ENCODE data around the gene OR10K2.
"Not testable (repeated sequence)": the region's sequence is repeated elsewhere in the genome, so short reads cannot be mapped to it uniquely, and the experiment has no call there.

Gene OR10K2

GRCh38 chr1:158426137-158426536, at the start of gene OR10K2:
Gene OR10K2, minus strand, starts transcription at chr1:158426237. Its CDS starts 5,371 bp downstream, at chr1:158420866.
- no peak for DNase-seq (ENCODE audit: low read depth in 1 of 2, low spot score in 1 of 2)
- in situ Hi-C loops (cut with HindIII; ENCODE audit: low pct_unique_long_range_greater_than_20kb, low sequenced_read_pairs) = no loop called here
- TF ChIP-seq JUND (IDR thresholded peaks at IDR 0.05; ENCODE audit: low read depth) = no peak

- no peak for DNase-seq (ENCODE audit: low read depth in 1 of 2, low spot score in 1 of 2)
- in situ Hi-C loops (cut with HindIII; ENCODE audit: low pct_unique_long_range_greater_than_20kb, low sequenced_read_pairs) = no loop called here
- no peak for TF ChIP-seq JUND (IDR thresholded peaks at IDR 0.05; ENCODE audit: low read depth)
Observed at GRCh38 chr1:158471920-158472319, 45.9 kb upstream of the OR10K2 start, which contains the start of gene OR10R2. Gene OR10R2, plus strand, starts transcription at chr1:158472220. Its CDS starts 106 bp downstream, at chr1:158472326.

- DNase-seq (ENCODE audit: low read depth in 1 of 2, low spot score in 1 of 2) = no peak
- no peak for TF ChIP-seq JUND (IDR thresholded peaks at IDR 0.05; ENCODE audit: low read depth)
- in situ Hi-C loops (cut with HindIII; ENCODE audit: low pct_unique_long_range_greater_than_20kb, low sequenced_read_pairs) = no loop called here
Observed at GRCh38 chr1:158461534-158461933, 35.5 kb upstream of the OR10K2 start, which contains the start of gene OR10K1. Gene OR10K1, plus strand, starts transcription at chr1:158461834. Its CDS starts 3,728 bp downstream, at chr1:158465562.

GRCh38 chr1:158458263-158458662, 32.2 kb upstream of the OR10K2 start:
- TF ChIP-seq JUND (IDR thresholded peaks at IDR 0.05; ENCODE audit: low read depth) = no peak
- no peak for DNase-seq (ENCODE audit: low read depth in 1 of 2, low spot score in 1 of 2)
- in situ Hi-C loops (cut with HindIII; ENCODE audit: low pct_unique_long_range_greater_than_20kb, low sequenced_read_pairs) = no loop called here

GRCh38 chr1:158457246-158457645, 31.2 kb upstream of the OR10K2 start:
- TF ChIP-seq JUND (IDR thresholded peaks at IDR 0.05; ENCODE audit: low read depth) = no peak
- in situ Hi-C loops (cut with HindIII; ENCODE audit: low pct_unique_long_range_greater_than_20kb, low sequenced_read_pairs) = no loop called here
- DNase-seq (ENCODE audit: low read depth in 1 of 2, low spot score in 1 of 2) = no peak

GRCh38 chr1:158454537-158454936, 28.5 kb upstream of the OR10K2 start:
- TF ChIP-seq JUND (IDR thresholded peaks at IDR 0.05; ENCODE audit: low read depth) = no peak
- no peak for DNase-seq (ENCODE audit: low read depth in 1 of 2, low spot score in 1 of 2)
- in situ Hi-C loops (cut with HindIII; ENCODE audit: low pct_unique_long_range_greater_than_20kb, low sequenced_read_pairs) = no loop called here

- no peak for TF ChIP-seq JUND (IDR thresholded peaks at IDR 0.05; ENCODE audit: low read depth)
- in situ Hi-C loops (cut with HindIII; ENCODE audit: low pct_unique_long_range_greater_than_20kb, low sequenced_read_pairs) = no loop called here
- DNase-seq (ENCODE audit: low read depth in 1 of 2, low spot score in 1 of 2) = no peak
Observed at GRCh38 chr1:158445376-158445775, 19.3 kb upstream of the OR10K2 start.

GRCh38 chr1:158434741-158435140, 8.7 kb upstream of the OR10K2 start:
- no peak for TF ChIP-seq JUND (IDR thresholded peaks at IDR 0.05; ENCODE audit: low read depth)
- in situ Hi-C loops (cut with HindIII; ENCODE audit: low pct_unique_long_range_greater_than_20kb, low sequenced_read_pairs) = no loop called here
- no peak for DNase-seq (ENCODE audit: low read depth in 1 of 2, low spot score in 1 of 2)

- DNase-seq (ENCODE audit: low read depth in 1 of 2, low spot score in 1 of 2); in situ Hi-C loops (cut with HindIII; ENCODE audit: low pct_unique_long_range_greater_than_20kb, low sequenced_read_pairs): not testable (repeated sequence)
Observed at GRCh38 chr1:158430163-158430562, 4.1 kb upstream of the OR10K2 start.

- DNase-seq (ENCODE audit: low read depth in 1 of 2, low spot score in 1 of 2) = no peak
- TF ChIP-seq JUND (IDR thresholded peaks at IDR 0.05; ENCODE audit: low read depth) = no peak
- in situ Hi-C loops (cut with HindIII; ENCODE audit: low pct_unique_long_range_greater_than_20kb, low sequenced_read_pairs) = no loop called here
Observed at GRCh38 chr1:158425027-158425426, 1.0 kb downstream of the OR10K2 start.

GRCh38 chr1:158422212-158422611, 3.8 kb downstream of the OR10K2 start:
- no peak for DNase-seq (ENCODE audit: low read depth in 1 of 2, low spot score in 1 of 2)
- in situ Hi-C loops (cut with HindIII; ENCODE audit: low pct_unique_long_range_greater_than_20kb, low sequenced_read_pairs) = no loop called here
- TF ChIP-seq JUND (IDR thresholded peaks at IDR 0.05; ENCODE audit: low read depth) = no peak

- in situ Hi-C loops (cut with HindIII; ENCODE audit: low pct_unique_long_range_greater_than_20kb, low sequenced_read_pairs) = no loop called here
- no peak for TF ChIP-seq JUND (IDR thresholded peaks at IDR 0.05; ENCODE audit: low read depth)
- DNase-seq (ENCODE audit: low read depth in 1 of 2, low spot score in 1 of 2) = no peak
Observed at GRCh38 chr1:158417586-158417985, 8.5 kb downstream of the OR10K2 start.

GRCh38 chr1:158414651-158415345, 11.2 kb downstream of the OR10K2 start:
- in situ Hi-C loops (cut with HindIII; ENCODE audit: low pct_unique_long_range_greater_than_20kb, low sequenced_read_pairs) = no loop called here
- TF ChIP-seq JUND (IDR thresholded peaks at IDR 0.05; ENCODE audit: low read depth) = no peak

GRCh38 chr1:158407092-158407491, 18.9 kb downstream of the OR10K2 start:
- no peak for TF ChIP-seq JUND (IDR thresholded peaks at IDR 0.05; ENCODE audit: low read depth)

More at GRCh38 chr1:158414651-158415345, 11.2 kb downstream of the OR10K2 start:
- DNase-seq (ENCODE audit: low read depth in 1 of 2, low spot score in 1 of 2) = no peak

More at GRCh38 chr1:158407092-158407491, 18.9 kb downstream of the OR10K2 start:
- no peak for DNase-seq (ENCODE audit: low read depth in 1 of 2, low spot score in 1 of 2)
- in situ Hi-C loops (cut with HindIII; ENCODE audit: low pct_unique_long_range_greater_than_20kb, low sequenced_read_pairs) = no loop called here

All from T47D (cell line).